ENCODE data around the gene PDE9A. TPM values are rescaled to one million over a fixed set of nuclear protein-coding genes. Genes with fewer than 3 reads are reported as not detected.

Gene PDE9A
- polyA plus RNA-seq, 1 experiment, result 0.14 TPM

DNA sequence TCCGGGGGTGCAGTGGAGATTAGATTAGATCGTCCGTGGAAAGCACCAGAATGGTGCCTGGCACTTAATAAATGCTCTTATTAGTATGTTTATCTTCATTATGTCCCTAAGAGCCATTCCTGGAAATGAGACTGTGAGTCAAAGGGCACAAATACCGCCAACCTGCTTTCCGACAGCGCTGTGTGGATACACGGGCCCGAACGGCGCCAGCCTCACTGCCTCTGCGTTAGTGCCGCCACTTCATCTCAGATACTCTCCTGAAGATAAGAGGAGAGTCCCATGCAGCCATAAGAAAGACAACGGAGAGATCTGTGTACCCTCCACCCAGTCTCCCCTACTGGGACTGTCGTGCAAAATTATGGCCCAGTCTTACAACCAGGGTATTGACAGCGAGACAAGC is 22.0 kb downstream of the PDE9A start:
- DNase-seq (ENCODE audit: low read depth, low spot score), result no peak
- ChIA-PET CTCF (no interaction called here), POLR2A (no interaction called here)
- Histone ChIP-seq H3K9me3 (ENCODE audit: control insufficient read depth, insufficient read depth, low read length) (no peaks in the 10 kb centered on the region), H3K27ac (ENCODE audit: low read depth, low read length) (no peak overlapping the region), H3K27me3 (ENCODE audit: control insufficient read depth, insufficient read depth, low read length) (peaks cover 9% of the 10 kb centered on the region), H3K4me3 (ENCODE audit: low read depth, low read length) (no peak overlapping the region)
- no peak for TF ChIP-seq CTCF (IDR thresholded peaks at IDR 0.05; ENCODE audit: low read depth, low read length)

DNA sequence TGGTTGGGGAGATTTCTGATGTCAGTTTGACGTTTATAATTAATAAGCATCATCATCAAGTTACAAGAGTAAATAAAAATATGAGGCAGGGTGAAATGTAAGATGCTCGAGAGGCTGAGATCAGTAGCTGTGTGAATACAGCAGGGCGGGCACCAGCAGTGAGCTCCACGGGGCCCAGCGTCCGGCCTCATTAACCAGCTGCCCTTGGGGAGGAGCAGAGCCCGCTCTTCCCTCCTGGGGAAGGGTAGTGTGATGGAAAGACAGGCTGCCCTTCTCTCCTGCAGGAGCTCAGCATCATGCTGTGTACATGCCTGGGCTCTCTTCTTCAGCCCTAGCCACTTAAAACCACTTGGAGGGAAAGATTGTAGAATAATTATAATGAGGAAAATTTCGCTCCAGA is 23.4 kb downstream of the PDE9A start:
- no peak for DNase-seq (ENCODE audit: low read depth, low spot score)
- POLR2A ChIA-PET, result no interaction called here
- peaks cover 10% of the 10 kb centered on the region for H3K27me3 ChIP-seq (ENCODE audit: control insufficient read depth, insufficient read depth, low read length)
- TF ChIP-seq CTCF (IDR thresholded peaks at IDR 0.05; ENCODE audit: low read depth, low read length), result no peak
- no peaks in the 10 kb centered on the region for H3K9me3 ChIP-seq (ENCODE audit: control insufficient read depth, insufficient read depth, low read length)
- CTCF ChIA-PET, result no interaction called here
- H3K4me3 ChIP-seq (ENCODE audit: low read depth, low read length), result no peak overlapping the region
- no peak overlapping the region for H3K27ac ChIP-seq (ENCODE audit: low read depth, low read length)

- CTCF ChIA-PET, result no interaction called here
- no peaks in the 10 kb centered on the region for H3K9me3 ChIP-seq (ENCODE audit: control insufficient read depth, insufficient read depth, low read length)
- no peak for DNase-seq (ENCODE audit: low read depth, low spot score)
- H3K27me3 ChIP-seq (ENCODE audit: control insufficient read depth, insufficient read depth, low read length), result peaks cover 10% of the 10 kb centered on the region
- POLR2A ChIA-PET, result no interaction called here
- TF ChIP-seq CTCF (IDR thresholded peaks at IDR 0.05; ENCODE audit: low read depth, low read length), result no peak
- H3K27ac ChIP-seq (ENCODE audit: low read depth, low read length), result no peak overlapping the region
- no peak overlapping the region for H3K4me3 ChIP-seq (ENCODE audit: low read depth, low read length)
Observed at GRCh38 chr21:42677339-42678321, 24.2 kb downstream of the PDE9A start.

GRCh38 chr21:42678618-42679295 is 25.3 kb downstream of the PDE9A start:
- Histone ChIP-seq H3K27ac (ENCODE audit: low read depth, low read length) (no peak overlapping the region), H3K4me3 (ENCODE audit: low read depth, low read length) (no peak overlapping the region), H3K9me3 (ENCODE audit: control insufficient read depth, insufficient read depth, low read length) (no peaks in the 10 kb centered on the region), H3K27me3 (ENCODE audit: control insufficient read depth, insufficient read depth, low read length) (peaks cover 10% of the 10 kb centered on the region)
- CTCF ChIA-PET, result no interaction called here
- TF ChIP-seq CTCF (IDR thresholded peaks at IDR 0.05; ENCODE audit: low read depth, low read length), result no peak
- POLR2A ChIA-PET, result no interaction called here
- no peak for DNase-seq (ENCODE audit: low read depth, low spot score)
